Measurements from ENCODE around the gene INTS3.

DNA sequence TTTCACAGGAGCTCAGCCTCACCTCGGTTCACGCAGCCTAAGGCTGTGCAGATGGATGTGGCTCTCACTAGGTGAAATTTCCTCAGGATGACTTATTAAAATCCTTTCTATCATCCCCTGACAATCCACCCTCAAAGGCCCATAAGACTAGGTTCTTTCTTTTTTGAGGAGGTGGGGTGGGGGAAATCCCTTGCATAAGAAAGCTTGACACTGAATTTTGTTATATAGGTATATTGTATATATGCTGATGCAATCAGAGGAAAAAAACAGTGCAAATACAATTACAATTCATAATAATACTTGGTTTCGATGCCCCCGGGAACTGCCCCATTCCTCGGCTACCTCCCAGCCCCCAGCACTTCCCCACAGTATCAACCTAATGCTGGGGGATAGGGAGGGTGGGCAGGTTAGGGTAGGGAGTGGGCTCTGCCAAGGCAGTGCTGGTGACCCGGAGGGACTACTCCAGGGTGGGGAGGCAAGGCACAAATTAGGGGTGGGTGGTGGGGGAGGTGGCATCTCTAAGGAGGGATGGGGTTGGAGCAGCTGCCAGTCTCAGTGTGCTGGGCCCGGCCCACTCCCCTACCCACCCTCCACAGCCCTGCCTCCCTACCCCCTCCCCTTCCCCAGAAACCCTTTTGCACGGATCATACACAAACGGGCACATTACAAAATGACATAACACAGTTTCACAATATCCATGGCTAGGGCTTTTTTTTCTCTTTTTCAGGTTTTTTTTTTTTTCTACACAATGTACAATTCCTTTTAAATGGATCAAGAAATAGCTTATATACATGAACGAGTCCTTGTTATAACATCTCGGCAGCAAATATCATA lies 78.3 kb downstream of the INTS3 start:
- TF ChIP-seq POLR2A (IDR thresholded peaks at IDR 0.05) = no peak
- TF ChIP-seq, protein P1, sequence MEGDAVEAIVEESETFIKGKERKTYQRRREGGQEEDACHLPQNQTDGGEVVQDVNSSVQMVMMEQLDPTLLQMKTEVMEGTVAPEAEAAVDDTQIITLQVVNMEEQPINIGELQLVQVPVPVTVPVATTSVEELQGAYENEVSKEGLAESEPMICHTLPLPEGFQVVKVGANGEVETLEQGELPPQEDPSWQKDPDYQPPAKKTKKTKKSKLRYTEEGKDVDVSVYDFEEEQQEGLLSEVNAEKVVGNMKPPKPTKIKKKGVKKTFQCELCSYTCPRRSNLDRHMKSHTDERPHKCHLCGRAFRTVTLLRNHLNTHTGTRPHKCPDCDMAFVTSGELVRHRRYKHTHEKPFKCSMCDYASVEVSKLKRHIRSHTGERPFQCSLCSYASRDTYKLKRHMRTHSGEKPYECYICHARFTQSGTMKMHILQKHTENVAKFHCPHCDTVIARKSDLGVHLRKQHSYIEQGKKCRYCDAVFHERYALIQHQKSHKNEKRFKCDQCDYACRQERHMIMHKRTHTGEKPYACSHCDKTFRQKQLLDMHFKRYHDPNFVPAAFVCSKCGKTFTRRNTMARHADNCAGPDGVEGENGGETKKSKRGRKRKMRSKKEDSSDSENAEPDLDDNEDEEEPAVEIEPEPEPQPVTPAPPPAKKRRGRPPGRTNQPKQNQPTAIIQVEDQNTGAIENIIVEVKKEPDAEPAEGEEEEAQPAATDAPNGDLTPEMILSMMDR (IDR thresholded peaks at IDR 0.05) = no peak
